ENCODE data around the gene CIDEB. TPM values are rescaled to one million over a fixed set of nuclear protein-coding genes. Genes with fewer than 3 reads are reported as not detected.

Gene CIDEB
- total and polyA plus RNA-seq, 2 of the 13 experiments (the other 11 are each of a cell fraction or from before 2014, with no cell fraction given), result 35.8 to 110 TPM

GRCh38 chr14:24270537-24271133, 37.1 kb downstream of the CIDEB start (continued):
- TF ChIP-seq, protein P1, sequence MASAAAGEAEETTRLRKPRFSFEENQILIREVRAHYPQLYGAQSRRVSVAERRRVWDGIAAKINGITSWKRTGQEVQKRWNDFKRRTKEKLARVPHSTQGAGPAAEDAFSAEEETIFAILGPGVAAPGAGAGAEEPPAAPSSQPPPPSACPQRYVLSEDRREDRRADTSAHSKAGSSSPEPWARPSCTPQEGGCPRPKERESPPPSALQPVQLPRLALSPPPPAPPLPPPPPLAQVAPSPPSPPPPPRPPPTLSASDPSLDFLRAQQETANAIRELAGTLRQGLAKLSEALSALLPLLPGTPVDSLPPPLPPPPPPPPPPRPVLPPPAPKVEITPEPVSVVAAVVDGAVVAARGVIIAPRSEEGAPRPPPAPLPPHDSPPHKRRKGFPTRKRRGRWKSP (CRISPR knock-in tag; IDR thresholded peaks at IDR 0.05), result no peak
- TF ChIP-seq, protein P2, sequence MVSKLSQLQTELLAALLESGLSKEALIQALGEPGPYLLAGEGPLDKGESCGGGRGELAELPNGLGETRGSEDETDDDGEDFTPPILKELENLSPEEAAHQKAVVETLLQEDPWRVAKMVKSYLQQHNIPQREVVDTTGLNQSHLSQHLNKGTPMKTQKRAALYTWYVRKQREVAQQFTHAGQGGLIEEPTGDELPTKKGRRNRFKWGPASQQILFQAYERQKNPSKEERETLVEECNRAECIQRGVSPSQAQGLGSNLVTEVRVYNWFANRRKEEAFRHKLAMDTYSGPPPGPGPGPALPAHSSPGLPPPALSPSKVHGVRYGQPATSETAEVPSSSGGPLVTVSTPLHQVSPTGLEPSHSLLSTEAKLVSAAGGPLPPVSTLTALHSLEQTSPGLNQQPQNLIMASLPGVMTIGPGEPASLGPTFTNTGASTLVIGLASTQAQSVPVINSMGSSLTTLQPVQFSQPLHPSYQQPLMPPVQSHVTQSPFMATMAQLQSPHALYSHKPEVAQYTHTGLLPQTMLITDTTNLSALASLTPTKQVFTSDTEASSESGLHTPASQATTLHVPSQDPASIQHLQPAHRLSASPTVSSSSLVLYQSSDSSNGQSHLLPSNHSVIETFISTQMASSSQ (IDR thresholded peaks at IDR 0.05; ENCODE audit: low read depth), result no peak
- TF ChIP-seq, protein P2 (CRISPR knock-in tag; IDR thresholded peaks at IDR 0.05; ENCODE audit: borderline replicate concordance), result no peak
- no peak for TF ChIP-seq ATF7-NPFF (CRISPR knock-in tag; IDR thresholded peaks at IDR 0.05; ENCODE audit: low read depth)
- TF ChIP-seq MIER2 (CRISPR knock-in tag; IDR thresholded peaks at IDR 0.05), result no peak
- 0 out of 2 replicates have a peak, but pooled peaks have one; percentile 53 for TF ChIP-seq HDAC2 (CRISPR knock-in tag; IDR thresholded peaks at IDR 0.05)
- no peak for TF ChIP-seq GPN1 (CRISPR knock-in tag; IDR thresholded peaks at IDR 0.05; ENCODE audit: borderline replicate concordance)
- TF ChIP-seq HNRNPL (IDR thresholded peaks at IDR 0.05; ENCODE audit: low read depth, low read length), result peak; percentile 95
- no peak for TF ChIP-seq ZSCAN9 (CRISPR knock-in tag; IDR thresholded peaks at IDR 0.05; ENCODE audit: borderline replicate concordance)
- no peak for TF ChIP-seq PAX8 (CRISPR knock-in tag; IDR thresholded peaks at IDR 0.05; ENCODE audit: borderline replicate concordance)
- TF ChIP-seq GMEB1 (CRISPR knock-in tag; IDR thresholded peaks at IDR 0.05; ENCODE audit: borderline replicate concordance), result no peak
- peak; percentile 97 for TF ChIP-seq ADNP (CRISPR knock-in tag; IDR thresholded peaks at IDR 0.05)
- no peak for TF ChIP-seq KLF12 (CRISPR knock-in tag; IDR thresholded peaks at IDR 0.05; ENCODE audit: borderline replicate concordance)
- TF ChIP-seq, protein P3, sequence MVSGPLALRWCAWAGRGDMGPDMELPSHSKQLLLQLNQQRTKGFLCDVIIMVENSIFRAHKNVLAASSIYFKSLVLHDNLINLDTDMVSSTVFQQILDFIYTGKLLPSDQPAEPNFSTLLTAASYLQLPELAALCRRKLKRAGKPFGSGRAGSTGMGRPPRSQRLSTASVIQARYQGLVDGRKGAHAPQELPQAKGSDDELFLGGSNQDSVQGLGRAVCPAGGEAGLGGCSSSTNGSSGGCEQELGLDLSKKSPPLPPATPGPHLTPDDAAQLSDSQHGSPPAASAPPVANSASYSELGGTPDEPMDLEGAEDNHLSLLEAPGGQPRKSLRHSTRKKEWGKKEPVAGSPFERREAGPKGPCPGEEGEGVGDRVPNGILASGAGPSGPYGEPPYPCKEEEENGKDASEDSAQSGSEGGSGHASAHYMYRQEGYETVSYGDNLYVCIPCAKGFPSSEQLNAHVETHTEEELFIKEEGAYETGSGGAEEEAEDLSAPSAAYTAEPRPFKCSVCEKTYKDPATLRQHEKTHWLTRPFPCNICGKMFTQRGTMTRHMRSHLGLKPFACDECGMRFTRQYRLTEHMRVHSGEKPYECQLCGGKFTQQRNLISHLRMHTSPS (CRISPR knock-in tag; IDR thresholded peaks at IDR 0.05; ENCODE audit: low read depth), result peak; percentile 46; the same call in 1 of the 2 replicates
- no peak for TF ChIP-seq POGK (CRISPR knock-in tag; conservative IDR thresholded peaks at IDR 0.05)
- TF ChIP-seq ZNF550 (CRISPR knock-in tag; IDR thresholded peaks at IDR 0.05; ENCODE audit: borderline replicate concordance), result peak; percentile 7; the same call in 1 of the 2 replicates
- no peak for TF ChIP-seq SOX6 (IDR thresholded peaks at IDR 0.05)
- no peak for TF ChIP-seq SOX6 (CRISPR knock-in tag; IDR thresholded peaks at IDR 0.05)
- no peak for TF ChIP-seq ZNF136 (CRISPR knock-in tag; IDR thresholded peaks at IDR 0.05; ENCODE audit: low read depth)
- TF ChIP-seq NRL (CRISPR knock-in tag; IDR thresholded peaks at IDR 0.05; ENCODE audit: borderline replicate concordance), result no peak

All from HepG2 (cell line).